MM.1S (cell line): ENCODE measurements around the gene NOL11.

Experiments
- DNase-seq: peaks from one replicate; pipeline ENCODE4 v3.0.0-alpha.2; 2015
- H2AFZ ChIP-seq: fragments of 300-600 bp; sonication (generic); 2 replicates; pipeline ENCODE4 v1.6.0; 2016; ENCODE audit warnings: antibody characterized with exemption, low read length
- H3F3A ChIP-seq: fragments of 300-600 bp; sonication (generic); 2 replicates; pipeline ENCODE4 v1.6.1; 2016; ENCODE audit warnings: mild to moderate bottlenecking, antibody characterized with exemption, low read length, moderate library complexity, mixed read lengths; ENCODE audit not compliant: insufficient read depth
- H3K27ac ChIP-seq: fragments of 300-600 bp; sonication (generic); 2 replicates; pipeline ENCODE4 v1.5.1; 2016; ENCODE audit warnings: mild to moderate bottlenecking, low read length
- H3K27me3 ChIP-seq: fragments of 300-600 bp; sonication (generic); replicated peaks from 2 replicates; pipeline ENCODE4 v1.6.0; 2016; ENCODE audit warnings: low read length; ENCODE audit not compliant: insufficient read depth
- H3K36me3 ChIP-seq: fragments of 300-600 bp; sonication (generic); replicated peaks from 2 replicates; pipeline ENCODE4 v1.6.1; 2016; ENCODE audit warnings: mild to moderate bottlenecking, low read length, mixed read lengths; ENCODE audit not compliant: insufficient read depth
- H3K4me1 ChIP-seq: fragments of 300-600 bp; sonication (generic); 2 replicates; pipeline ENCODE4 v1.6.1; 2016; ENCODE audit warnings: low read length, mixed read lengths
- H3K4me2 ChIP-seq: fragments of 300-600 bp; sonication (generic); 2 replicates; pipeline ENCODE4 v1.6.0; 2016; ENCODE audit warnings: low read depth, low read length
- H3K4me3 ChIP-seq: fragments of 300-600 bp; sonication (generic); 2 replicates; pipeline ENCODE4 v1.5.1; 2016; ENCODE audit warnings: low read length, mixed read lengths
- H3K79me2 ChIP-seq: fragments of 300-600 bp; sonication (generic); 2 replicates; pipeline ENCODE4 v1.6.1; 2016; ENCODE audit warnings: mixed run types, low read length, mixed read lengths
- H3K9ac ChIP-seq: fragments of 300-600 bp; sonication (generic); 2 replicates; pipeline ENCODE4 v1.6.1; 2016; ENCODE audit warnings: low read length, mixed read lengths
- H3K9me2 ChIP-seq: fragments of 300-600 bp; sonication (generic); replicated peaks from 2 replicates; pipeline ENCODE4 v1.6.1; 2016; ENCODE audit warnings: mild to moderate bottlenecking, low read length, mixed read lengths; ENCODE audit not compliant: insufficient read depth
- H3K9me3 ChIP-seq: fragments of 300-600 bp; sonication (generic); replicated peaks from 2 replicates; pipeline ENCODE4 v1.6.1; 2016; ENCODE audit warnings: mild to moderate bottlenecking, low read length, mixed read lengths; ENCODE audit not compliant: insufficient read depth
- H4K20me1 ChIP-seq: fragments of 300-600 bp; sonication (generic); 2 replicates; pipeline ENCODE4 v1.6.1; 2016; ENCODE audit warnings: mild to moderate bottlenecking, low read length, moderate library complexity, mixed read lengths; ENCODE audit not compliant: insufficient read depth
- EZH2 ChIP-seq: fragments of 300-600 bp; sonication (generic); optimal IDR thresholded peaks from 2 replicates; pipeline ENCODE3; 2017; ENCODE audit warnings: low read depth, mild to moderate bottlenecking, antibody characterized with exemption, low read length, mixed read lengths
- EZH2phosphoT487 ChIP-seq: fragments of 300-600 bp; sonication (generic); IDR thresholded peaks from 2 replicates; pipeline ENCODE4 v1.6.1; 2018; ENCODE audit warnings: antibody characterized with exemption, low read length
- TF ChIP-seq, protein P1 (sequence below): fragments of 300-600 bp; sonication (generic); IDR thresholded peaks from 2 replicates; pipeline ENCODE4 v1.5.1; 2016; ENCODE audit warnings: antibody characterized with exemption, low read length, mixed read lengths

The NOL11 gene

DNA sequence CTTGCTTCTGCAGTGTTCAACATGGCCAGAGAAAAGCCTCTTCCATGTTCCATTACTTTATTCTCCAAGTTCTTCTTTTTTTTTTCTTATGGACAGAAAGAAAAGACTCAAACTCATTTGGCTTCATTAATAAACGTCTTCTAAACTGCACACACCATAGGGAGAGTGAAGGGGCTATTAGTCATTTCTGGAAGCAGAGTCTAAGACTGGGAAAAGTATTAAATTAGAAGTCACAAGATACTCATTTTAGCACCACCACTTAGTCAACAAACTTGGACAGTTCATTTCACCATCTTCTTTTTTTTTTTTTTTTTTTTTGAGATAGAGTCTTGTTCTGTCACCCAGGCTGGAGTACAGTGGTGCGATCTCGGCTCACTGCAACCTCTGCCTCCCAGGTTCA lies 52.8 kb downstream of the NOL11 start:
- Histone ChIP-seq H3K9me2 (no peaks in the 10 kb centered on the region), H3F3A (no peaks in the 10 kb centered on the region), H3K9ac (no peak overlapping the region), H3K27me3 (no peaks in the 10 kb centered on the region), H4K20me1 (no peaks in the 10 kb centered on the region), H3K9me3 (no peaks in the 10 kb centered on the region), H3K4me3 (no peak overlapping the region), H3K27ac (no peak overlapping the region), H3K4me2 (no peak overlapping the region), H2AFZ (no peak overlapping the region), H3K79me2 (no peaks in the 10 kb centered on the region), H3K36me3 (no peaks in the 10 kb centered on the region), H3K4me1 (no peaks in the 10 kb centered on the region)
- no peak for TF ChIP-seq EZH2phosphoT487
- TF ChIP-seq, protein P1, sequence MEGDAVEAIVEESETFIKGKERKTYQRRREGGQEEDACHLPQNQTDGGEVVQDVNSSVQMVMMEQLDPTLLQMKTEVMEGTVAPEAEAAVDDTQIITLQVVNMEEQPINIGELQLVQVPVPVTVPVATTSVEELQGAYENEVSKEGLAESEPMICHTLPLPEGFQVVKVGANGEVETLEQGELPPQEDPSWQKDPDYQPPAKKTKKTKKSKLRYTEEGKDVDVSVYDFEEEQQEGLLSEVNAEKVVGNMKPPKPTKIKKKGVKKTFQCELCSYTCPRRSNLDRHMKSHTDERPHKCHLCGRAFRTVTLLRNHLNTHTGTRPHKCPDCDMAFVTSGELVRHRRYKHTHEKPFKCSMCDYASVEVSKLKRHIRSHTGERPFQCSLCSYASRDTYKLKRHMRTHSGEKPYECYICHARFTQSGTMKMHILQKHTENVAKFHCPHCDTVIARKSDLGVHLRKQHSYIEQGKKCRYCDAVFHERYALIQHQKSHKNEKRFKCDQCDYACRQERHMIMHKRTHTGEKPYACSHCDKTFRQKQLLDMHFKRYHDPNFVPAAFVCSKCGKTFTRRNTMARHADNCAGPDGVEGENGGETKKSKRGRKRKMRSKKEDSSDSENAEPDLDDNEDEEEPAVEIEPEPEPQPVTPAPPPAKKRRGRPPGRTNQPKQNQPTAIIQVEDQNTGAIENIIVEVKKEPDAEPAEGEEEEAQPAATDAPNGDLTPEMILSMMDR, result no peak
- TF ChIP-seq EZH2, result no peak
- no peak for DNase-seq

DNA sequence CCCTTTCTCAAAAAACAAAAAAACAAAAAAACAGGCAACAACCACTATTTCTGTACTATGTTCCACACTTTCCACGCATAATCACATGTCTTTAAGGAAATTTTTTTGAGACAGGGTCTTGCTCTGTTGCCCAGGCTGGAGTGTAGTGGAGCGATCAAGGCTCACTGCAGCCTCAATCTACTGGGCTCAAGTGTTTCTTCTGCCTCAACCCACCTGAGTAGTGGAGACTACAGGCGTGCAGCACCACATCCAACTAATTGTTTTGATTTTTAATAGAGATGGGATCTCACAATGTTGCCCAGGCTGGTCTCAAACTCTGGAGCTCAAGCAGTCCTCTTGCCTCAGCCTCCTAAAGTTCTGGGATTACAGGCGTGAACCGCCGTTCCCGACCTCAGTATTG lies 54.9 kb downstream of the NOL11 start:
- TF ChIP-seq EZH2 (no peak), EZH2phosphoT487 (no peak)
- TF ChIP-seq, protein P1, result no peak
- no peak for DNase-seq
- no peaks in the 10 kb centered on the region for H4K20me1 ChIP-seq

DNA sequence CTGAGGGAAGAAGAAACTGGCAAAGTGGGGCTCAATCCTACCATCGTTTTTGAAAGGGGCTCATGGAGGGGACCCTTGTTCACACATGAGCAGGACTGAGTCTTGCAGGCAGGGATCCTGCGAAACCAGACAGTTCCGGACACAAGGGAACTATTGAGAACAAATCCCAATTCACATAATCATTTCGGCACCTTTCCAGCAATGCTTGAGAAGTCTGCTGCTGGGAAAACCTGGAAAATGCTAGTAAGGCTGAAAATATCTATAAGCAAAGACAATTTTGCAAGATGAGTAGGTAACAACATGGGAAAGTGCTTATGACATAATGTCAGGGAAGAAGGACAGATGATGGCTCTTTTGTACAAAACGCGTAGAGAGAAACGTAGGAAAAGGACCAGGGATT lies 55.5 kb downstream of the NOL11 start:
- Histone ChIP-seq H3K4me3 (no peak overlapping the region), H4K20me1 (no peaks in the 10 kb centered on the region), H3F3A (no peaks in the 10 kb centered on the region), H3K27ac (no peak overlapping the region), H3K4me1 (no peaks in the 10 kb centered on the region), H3K27me3 (no peaks in the 10 kb centered on the region), H3K9ac (no peak overlapping the region), H2AFZ (no peak overlapping the region), H3K36me3 (no peaks in the 10 kb centered on the region), H3K4me2 (no peak overlapping the region), H3K79me2 (no peaks in the 10 kb centered on the region), H3K9me3 (no peaks in the 10 kb centered on the region), H3K9me2 (no peaks in the 10 kb centered on the region)
- TF ChIP-seq, protein P1, result no peak
- no peak for TF ChIP-seq EZH2
- no peak for TF ChIP-seq EZH2phosphoT487
- DNase-seq, result no peak

More for the DNA sequence above, 54.9 kb downstream of the NOL11 start:
- Histone ChIP-seq H3K27ac (no peak overlapping the region), H3K9me2 (no peaks in the 10 kb centered on the region), H3K27me3 (no peaks in the 10 kb centered on the region), H3K9ac (no peak overlapping the region), H3K4me3 (no peak overlapping the region), H3K79me2 (no peaks in the 10 kb centered on the region), H3F3A (no peaks in the 10 kb centered on the region), H3K36me3 (no peaks in the 10 kb centered on the region), H2AFZ (no peak overlapping the region), H3K4me1 (no peaks in the 10 kb centered on the region), H3K4me2 (no peak overlapping the region), H3K9me3 (no peaks in the 10 kb centered on the region)
